ENCODE results near the gene DAPK1.

DAPK1 gene

DNA sequence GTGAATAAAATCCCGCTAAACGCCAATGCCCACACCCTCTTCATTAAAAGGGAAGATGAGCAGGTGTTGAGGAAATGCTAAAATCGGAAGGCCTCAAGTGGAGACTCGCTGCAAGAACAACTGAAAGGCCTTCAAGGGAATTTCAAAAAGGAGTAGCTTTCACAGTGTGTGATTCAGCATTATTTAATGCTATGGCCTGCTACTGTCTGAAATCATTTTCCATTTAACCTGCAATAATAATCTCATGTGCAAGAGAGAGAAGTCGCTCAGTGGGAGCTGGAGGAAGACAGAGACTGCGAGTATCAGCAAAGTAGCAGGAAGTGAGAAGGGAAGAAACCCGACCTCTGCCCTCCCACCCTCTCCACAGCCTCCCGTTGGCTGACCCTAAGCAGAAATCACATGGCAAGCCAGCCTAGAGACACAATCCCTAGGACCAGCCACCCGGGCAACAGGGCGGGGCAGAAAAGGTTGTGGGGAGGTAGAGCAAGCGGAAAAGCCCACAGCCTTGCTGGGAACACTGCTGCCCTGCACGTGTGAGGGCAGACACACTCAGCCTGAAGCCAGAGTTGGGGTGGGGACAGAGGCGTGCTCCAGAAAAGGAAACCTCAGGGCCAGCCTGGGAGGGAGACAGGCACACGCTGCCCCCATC is 188.3 kb downstream of the DAPK1 start:
- DNase-seq (ENCODE audit: low spot score): no peak

GRCh38 chr9:87686520-87687090 is 188.9 kb downstream of the DAPK1 start:
- no peak for DNase-seq (ENCODE audit: low spot score)

DNA sequence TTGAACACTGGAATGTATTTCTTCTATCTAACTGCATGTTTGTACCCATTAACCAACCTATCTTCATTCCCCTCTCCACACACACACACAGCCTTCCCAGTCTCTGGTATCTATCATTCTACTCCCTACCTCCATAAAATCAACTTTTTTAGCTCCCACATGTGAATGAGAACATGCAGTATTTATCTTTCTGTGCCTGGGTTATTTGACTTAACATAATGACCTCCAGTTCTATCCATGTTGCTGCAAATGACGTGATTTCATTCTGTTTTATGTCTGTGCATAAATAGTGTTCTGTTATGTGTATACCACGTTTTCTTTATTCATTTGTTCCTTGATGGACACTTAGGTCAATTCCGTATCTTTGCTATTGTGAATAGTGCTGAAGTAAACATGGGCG is 189.5 kb downstream of the DAPK1 start:
- DNase-seq (ENCODE audit: low spot score): no peak

DNA sequence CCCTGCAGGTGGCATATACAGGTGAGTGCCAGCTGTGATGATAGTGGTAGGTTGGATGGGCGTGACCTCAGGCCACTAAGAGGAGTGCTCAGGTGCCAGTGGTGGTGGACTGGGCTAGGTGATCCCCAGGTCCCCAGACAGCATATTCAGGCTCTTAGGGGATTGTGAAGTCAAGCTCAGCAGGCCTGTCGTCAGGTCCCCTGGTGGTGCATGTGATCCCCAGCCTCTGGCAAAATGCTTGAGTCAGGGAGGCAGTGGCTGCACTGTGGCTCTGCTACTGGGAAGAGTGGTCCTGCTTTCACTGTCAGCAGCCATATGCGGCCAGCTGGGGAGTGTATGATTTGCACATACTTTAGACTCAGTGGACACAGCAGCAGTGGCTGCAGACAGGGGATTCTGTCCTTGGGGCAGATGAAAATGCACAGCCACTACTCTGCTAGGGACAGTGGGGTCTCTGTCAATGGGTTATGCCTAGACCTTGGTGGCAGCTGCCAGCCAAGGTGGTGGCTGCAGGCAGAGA is 196.6 kb downstream of the DAPK1 start:
- DNase-seq (ENCODE audit: low spot score): no peak

- no peak for DNase-seq (ENCODE audit: low spot score)
Observed at GRCh38 chr9:87695523-87695922, 197.9 kb downstream of the DAPK1 start.

DNA sequence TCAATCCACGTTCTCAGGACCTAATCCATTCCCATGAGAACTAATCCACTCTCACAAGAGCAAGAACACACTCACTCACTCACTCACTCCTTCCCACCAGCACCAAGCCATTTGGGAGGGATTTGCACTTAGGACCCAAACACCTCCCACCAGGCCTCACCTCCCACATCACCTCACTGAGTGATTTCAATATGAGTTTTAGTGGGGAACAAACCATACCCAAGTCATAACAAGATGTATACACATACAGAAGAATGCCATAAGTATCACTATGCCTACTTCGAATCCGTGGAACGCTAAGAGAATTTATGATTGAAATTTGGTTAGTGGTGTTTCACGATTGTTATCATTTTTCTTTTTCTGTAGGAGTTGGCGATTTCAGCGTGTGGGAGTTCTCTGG is 199.0 kb downstream of the DAPK1 start:
- no peak for DNase-seq (ENCODE audit: low spot score)

GRCh38 chr9:87698069-87698809 is 200.6 kb downstream of the DAPK1 start:
- no peak for DNase-seq (ENCODE audit: low spot score)

GRCh38 chr9:87699835-87700234 is 202.2 kb downstream of the DAPK1 start:
- no peak for DNase-seq (ENCODE audit: low spot score)

GRCh38 chr9:87701491-87701890 is 203.8 kb downstream of the DAPK1 start:
- no peak for DNase-seq (ENCODE audit: low spot score)

DNA sequence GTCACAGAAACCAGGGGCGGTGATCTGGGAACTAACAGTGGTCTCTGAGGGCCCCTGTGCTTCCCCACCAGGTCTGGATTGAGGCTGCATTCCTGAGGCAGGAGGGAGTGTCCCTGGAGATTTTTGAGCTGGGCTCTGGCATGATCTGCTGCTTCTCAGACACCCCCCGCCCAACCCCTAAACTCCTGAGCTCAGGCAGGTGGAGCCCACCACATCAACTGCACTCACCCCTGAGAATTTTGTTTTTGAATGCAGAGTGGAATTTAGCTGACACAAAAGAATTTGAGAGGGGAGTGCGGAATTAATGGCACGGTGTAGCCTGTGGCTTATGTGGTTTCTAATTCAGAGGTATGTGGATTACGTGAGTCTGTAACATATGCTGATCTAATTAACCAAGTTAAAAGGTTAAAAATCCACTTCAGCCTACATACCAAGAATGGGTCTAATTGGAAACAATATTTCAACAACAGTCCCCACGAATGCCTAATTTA is 204.3 kb downstream of the DAPK1 start:
- DNase-seq (ENCODE audit: low spot score): no peak

GRCh38 chr9:87702921-87703320 is 205.3 kb downstream of the DAPK1 start:
- no peak for DNase-seq (ENCODE audit: low spot score)

- DNase-seq (ENCODE audit: low spot score): no peak
Observed at GRCh38 chr9:87703636-87704276, 206.1 kb downstream of the DAPK1 start.

GRCh38 chr9:87704342-87704741 is 206.7 kb downstream of the DAPK1 start:
- no peak for DNase-seq (ENCODE audit: low spot score)

- DNase-seq (ENCODE audit: low spot score): no peak
Observed at GRCh38 chr9:87706066-87706739, 208.5 kb downstream of the DAPK1 start.

DNA sequence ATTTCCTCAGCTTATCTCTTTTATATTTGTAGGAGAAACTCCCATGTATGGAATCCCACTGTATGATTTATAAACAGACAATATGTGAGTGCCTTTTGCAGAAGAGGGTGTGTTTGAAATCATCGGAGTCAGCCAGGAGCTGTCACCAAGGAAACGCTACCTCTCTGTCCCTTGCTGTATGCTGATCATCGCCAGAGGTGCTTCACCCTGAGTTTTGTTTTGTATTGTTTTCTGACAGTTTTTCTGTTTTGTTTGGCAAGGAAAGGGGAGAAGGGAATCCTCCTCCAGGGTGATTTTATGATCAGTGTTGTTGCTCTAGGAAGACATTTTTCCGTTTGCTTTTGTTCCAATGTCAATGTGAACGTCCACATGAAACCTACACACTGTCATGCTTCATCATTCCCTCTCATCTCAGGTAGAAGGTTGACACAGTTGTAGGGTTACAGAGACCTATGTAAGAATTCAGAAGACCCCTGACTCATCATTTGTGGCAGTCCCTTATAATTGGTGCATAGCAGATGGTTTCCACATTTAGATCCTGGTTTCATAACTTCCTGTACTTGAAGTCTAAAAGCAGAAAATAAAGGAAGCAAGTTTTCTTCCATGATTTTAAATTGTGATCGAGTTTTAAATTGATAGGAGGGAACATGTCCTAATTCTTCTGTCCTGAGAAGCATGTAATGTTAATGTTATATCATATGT is 210.3 kb downstream of the DAPK1 start:
- no peak for DNase-seq (ENCODE audit: low spot score)

DNA sequence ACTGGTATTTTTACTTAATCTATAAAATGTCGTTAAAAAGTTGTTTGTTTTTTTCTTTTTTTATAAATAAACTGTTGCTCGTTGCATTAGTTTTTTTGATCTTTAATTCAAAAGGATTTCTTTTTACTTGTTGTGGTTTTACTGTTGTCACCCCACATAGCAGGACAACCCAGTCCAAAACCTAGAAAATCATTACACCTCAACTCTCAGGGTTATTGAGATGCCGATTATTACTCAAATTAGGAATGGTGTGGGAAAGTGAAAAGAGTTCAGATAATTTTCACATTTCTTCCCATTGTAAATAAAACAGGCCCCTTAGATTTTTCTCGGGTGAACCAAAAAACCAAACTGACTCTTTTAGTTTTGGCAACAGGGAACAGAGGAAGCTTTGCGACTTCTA is 210.9 kb downstream of the DAPK1 start:
- no peak for DNase-seq (ENCODE audit: low spot score)

GRCh38 chr9:87708986-87709728 is 211.5 kb downstream of the DAPK1 start:
- no peak for DNase-seq (ENCODE audit: low spot score)

DNA sequence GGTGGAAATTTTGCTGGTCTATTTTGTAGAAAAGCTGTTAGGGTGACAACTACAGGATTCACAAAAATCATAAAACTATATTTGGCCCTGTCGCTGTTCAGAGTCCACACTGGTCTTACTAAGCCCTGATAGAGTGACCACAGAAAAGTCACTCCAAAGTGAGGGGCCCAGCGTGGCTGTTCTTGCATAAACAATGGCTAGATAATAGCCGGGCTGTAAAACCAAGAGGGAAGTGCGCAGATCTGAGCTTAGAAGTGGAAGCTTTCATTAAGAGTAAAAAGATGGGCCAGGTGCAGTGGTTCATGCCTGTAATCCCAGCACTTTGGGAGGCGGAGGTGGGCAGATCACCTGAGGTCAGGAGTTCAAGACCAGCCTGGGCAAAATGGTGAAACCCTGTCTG is 212.8 kb downstream of the DAPK1 start:
- DNase-seq (ENCODE audit: low spot score): peak; percentile 50

GRCh38 chr9:87711857-87712800 is 214.5 kb downstream of the DAPK1 start:
- DNase-seq (ENCODE audit: low spot score): no peak

Data from HuH-7 (cell line).